Activated effector memory CD4-positive, alpha-beta T cell treated with anti-CD3 and anti-CD28 coated beads, Interleukin-2, amount 50 U/mL, for 16 hours (primary cell): ENCODE results near the gene MAP3K21.

Experiments used
- DNase-seq: peaks from one replicate; pipeline ENCODE4 v3.0.0-alpha.2; 2020

MAP3K21 gene

DNA sequence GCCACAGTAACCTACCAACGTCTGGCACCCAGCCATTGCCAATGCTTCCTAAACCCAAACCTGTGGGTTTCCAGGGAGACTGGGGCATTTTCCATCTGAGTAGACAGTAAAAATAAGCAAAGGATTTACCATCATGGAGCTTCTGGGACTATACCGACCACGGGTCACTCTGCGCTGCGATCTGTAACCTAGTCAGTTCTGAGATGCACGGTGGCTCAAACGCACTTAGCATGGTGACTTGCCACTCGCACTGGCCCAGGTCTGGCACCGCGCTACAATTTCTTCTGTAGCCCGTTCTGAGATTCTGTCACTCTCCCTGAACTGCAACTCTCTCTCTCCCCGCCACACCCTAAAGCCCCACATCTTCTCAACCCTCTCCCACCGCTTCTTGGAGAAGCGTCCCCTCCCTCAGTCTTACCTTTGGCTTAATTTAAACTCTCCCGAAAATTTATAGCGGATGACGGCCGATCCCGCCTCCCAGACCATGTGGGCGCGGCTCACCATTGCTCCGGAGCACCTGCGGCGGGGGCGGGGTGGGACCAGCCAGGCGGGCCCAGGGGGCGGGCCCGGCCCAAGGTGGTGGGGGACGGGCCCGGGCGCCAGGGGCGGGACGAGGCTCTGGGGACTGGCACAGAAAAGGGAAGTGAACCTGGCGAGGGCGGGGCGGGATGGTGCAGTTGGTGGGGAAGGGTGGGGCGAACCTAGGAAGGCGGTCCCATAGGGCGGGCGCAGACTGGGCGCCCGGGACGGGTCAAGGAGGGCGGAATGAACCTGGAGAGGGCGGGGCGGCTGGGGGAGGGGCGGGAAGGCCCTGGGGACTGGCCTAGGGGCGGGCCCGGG, 493 bp upstream of the MAP3K21 start:
- peak; percentile 95 for DNase-seq

DNA sequence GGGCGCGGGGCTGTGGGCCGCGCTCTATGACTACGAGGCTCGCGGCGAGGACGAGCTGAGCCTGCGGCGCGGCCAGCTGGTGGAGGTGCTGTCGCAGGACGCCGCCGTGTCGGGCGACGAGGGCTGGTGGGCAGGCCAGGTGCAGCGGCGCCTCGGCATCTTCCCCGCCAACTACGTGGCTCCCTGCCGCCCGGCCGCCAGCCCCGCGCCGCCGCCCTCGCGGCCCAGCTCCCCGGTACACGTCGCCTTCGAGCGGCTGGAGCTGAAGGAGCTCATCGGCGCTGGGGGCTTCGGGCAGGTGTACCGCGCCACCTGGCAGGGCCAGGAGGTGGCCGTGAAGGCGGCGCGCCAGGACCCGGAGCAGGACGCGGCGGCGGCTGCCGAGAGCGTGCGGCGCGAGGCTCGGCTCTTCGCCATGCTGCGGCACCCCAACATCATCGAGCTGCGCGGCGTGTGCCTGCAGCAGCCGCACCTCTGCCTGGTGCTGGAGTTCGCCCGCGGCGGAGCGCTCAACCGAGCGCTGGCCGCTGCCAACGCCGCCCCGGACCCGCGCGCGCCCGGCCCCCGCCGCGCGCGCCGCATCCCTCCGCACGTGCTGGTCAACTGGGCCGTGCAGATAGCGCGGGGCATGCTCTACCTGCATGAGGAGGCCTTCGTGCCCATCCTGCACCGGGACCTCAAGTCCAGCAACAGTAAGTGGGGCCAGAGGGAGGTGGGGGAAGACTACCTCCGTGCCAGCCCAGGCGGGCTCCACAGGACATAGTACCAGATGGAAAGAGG, 808 bp downstream of the MAP3K21 start:
- DNase-seq = peak; percentile 73

DNA sequence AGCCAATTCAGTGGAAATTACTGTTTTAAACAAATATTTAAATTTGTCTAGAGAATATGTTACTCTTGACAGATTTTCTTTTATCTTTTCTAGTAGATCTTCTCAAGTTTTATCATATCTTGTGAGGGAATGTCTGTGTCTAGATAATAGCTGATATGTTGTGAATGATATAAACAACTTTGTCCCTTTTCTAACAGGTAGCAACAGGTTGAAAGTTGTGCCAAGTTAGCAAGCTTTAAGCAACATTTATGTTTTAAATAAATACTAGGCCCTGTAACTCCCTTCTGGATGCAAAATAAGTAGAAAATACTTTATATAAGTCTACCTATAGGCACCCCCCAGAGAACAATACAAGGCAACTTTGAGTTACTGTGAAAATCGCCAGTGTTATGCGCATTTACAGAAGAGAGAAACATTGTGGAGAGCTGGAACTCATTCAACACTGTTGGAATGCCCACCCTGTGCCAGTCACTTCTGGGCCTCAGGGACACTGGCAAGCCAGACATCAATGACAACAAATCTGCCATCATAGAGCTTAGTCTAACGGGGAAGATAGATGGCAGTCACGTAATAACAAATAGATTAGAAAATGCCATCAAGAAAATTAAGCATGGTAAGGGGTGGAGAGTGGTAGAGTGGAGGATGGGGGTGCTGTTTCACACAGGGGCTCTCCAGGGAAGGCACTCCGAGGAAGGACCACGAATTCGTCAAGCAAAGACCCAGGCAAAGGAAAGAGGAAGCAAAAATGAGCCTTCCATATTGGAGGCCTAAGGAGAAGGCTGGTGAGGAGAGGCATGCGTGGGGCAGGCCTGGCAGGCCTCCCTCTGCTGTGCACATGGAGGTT, 4.4 kb downstream of the MAP3K21 start:
- no peak for DNase-seq

DNA sequence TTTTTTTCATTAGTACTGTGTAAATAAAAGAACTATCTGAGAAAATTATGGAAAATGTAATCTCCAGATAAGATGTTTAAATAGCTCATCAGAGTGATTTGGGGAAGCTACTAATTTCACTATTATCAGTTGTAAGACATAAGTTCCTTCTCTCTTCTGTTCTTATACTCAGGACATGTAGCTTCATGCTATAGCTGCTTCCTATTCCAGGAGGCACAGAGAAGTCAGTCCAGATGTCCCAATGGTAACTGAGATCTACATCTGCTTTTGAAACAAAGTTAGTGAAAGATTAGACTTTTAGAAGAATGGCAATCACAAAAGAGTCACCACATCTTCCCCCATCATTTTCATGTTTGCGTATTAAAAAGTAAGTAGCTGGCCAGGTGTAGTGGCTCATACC, 5.6 kb downstream of the MAP3K21 start:
- DNase-seq = no peak

DNA sequence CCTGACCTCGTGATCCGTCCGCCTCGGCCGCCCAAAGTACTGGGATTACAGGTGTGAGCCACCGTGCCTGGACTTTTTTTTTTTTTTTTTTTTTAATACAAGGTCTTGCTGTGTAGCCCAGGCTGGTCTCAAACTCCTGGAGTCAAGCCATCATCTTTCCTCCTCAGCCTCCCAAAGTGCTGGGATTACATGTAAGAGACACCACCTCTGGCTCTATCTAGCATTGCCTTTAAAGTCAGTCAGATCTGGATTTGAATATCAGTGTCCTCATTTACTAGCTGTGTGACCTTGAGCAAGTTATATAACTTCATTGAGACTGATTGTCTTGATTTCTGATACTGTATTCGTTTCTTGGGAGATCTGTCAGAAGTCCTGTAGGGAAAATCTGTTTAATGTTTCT, 6.6 kb downstream of the MAP3K21 start:
- no peak for DNase-seq

DNA sequence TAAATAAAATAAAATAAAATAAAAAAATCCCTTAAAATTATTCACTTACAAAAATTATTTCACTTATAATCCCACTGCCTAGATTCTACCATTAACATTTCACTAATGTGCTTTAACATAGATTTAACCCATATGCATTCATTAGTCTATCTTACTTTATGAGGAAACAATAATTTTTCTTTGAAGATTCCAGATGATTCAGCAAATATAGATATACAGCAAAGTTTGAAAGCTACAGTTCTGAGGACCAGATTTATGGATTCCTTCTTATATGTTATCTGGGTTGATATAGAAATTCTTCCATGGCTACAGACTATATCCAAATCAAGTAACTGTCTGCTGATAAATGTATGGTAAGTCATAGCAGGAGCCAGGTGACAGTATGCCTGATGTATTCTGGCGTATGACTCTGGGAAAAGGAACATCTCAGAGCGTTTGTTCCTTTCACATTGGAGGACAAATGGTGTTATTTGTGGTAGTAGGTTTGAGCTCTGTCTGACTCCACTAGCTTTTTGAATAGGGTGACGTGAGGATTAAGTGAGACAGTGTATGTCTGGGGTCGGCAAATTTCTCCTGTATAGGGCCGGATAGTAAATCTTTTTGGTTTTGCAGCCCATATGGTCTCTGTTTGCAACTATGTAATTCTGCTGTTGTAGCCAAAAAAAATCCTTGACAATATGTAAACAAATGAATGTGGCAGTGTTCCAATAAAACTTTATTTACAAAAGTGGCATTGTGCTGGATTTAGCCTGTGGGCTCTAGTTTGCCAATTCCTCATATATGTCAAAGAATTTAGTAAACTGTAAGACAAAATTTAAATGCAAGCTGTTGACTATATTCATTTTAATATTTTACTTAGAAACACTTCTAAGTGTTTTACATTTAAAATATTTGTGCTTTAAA, 9.3 kb downstream of the MAP3K21 start:
- DNase-seq = no peak

DNA sequence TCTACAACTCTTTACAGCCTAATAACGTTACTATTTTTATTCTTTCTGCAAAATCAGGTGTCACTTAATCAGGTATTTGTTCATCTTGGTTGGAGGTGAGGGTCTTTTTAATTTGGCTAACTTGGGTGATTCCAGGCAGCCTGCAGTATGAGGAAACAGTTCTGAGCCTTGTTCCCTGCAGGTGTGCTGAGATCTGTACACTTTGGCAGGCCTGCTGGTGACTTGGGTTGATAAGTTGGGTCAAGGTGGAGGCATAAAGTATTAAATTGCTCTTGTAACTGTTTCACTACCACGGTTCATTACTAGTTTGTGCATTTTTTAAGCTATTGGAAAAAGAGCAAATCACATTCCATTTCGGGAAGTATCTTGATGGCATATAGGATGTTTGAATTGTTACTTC, 10.0 kb downstream of the MAP3K21 start:
- no peak for DNase-seq

DNA sequence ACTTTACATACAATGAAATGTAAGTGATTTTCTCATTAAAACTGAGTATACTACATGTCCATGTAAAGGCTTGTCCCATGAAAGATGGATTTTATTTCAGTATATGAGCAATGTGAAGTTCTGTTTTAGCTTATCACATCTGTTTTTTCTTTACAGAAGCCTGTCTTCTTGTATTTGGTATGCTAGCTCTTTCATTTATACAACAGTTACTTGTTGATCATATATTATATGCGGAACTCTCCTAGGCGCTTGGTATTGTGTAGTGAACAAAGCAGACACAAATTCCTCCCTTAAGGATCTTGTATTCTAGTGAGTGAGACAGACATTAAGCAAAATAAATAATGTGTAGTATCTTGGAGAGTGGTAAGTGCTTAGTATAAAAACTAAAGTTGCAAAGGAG, 10.6 kb downstream of the MAP3K21 start:
- no peak for DNase-seq

DNA sequence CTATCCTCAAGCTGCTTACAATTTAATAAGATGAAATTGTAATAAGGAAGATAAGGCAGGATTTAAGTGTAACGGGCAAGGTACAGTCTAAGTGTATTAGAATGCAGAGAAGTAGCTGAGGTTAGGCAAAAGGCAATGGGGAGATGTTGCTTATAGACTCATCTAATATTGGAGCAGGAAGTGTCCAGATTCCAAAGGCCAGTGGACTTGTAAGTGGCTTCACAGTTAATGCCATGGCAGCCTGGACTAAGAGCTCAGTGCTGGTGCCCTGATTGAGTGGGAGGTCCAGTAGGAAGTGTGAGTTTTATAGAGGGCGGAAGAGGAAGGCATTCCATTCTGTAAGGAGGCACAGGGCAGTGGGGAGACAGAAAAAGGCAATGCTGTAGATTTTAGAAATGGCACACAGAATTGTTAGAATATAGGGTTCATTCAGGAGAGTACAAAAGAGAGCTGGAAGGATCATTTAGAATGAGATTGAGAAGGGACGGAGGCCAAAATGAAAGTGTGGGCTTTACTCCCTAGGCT, 12.6 kb downstream of the MAP3K21 start:
- DNase-seq = no peak

DNA sequence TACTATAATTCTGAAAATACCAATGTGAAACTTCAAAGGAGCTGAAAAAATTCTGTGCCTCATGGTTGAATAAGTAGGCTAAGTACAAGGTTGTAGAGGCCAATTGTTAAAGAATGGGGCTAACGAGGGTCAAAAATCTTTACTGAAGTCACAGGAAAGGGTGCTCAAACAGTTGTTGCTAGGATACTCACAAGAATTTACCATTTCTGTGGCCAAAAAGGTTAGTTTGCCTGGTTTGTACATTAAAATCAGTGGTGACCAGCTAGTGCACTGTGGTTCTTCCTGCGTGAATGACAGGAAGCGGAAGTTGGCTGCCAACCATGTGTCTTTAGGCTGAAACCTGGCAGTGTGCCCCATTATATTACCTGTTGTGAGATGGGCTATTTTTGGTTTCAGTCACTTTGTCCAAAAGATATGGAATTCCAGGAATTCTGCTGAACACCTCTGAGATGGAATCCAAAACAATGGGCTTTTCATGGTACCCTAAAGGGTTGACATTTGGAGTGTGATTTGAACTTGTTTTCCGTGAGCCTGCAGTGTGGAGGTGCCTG, 13.5 kb downstream of the MAP3K21 start:
- DNase-seq = no peak

DNA sequence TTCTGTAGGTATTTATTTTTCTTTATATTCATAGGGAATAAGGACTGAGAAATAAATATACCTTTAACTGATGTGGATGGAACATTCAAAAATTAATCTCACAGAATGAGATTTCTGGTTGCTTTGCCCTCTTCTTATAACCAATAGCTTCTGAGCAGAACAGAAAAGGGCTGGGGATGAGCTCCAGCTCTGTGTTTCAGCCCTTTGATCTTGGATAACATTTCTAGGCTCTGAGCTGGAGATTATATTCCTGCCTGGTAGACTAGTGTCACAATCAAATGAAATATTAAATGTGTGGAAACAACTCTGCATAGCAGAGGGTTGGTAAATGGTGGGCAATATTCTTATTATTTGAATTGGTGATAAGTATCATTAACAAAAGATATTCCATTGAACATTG, 14.6 kb downstream of the MAP3K21 start:
- DNase-seq = no peak

DNA sequence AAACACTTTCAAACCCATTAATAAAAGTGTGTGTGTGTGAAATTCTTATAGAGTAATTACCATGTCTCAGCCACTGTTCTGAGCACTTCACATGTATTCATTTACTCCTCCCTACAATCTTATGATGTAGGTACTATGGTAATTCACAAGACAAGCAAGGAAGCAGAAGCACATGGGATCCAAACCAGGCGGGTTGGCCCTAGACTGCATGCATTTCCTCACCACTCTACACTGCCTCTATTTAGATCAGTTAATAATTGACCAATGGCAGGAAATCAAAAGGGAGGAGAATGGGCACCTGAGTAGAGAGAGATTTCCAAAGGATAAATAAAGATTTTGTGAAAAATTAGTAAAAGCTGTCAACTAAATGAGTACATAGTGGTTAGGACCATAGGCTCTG, 15.7 kb downstream of the MAP3K21 start:
- no peak for DNase-seq

DNA sequence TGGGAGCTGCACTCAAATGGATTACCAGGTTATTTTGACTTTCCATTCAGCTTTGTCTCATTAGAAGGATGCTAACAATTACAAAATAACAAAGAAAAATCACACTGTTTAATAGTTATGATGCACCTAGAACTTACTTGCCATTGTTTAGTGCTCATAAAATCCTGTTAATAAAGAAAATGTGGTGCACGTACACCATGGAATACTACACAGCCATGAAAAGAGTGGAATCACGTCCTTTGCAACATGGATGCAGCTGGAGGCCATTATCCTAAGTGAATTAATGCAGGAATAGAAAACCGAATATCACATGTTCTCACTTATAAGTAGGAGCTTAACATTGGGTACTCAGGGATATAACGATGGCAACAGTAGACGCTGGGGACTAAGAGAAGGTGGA, 19.8 kb downstream of the MAP3K21 start:
- DNase-seq = no peak

DNA sequence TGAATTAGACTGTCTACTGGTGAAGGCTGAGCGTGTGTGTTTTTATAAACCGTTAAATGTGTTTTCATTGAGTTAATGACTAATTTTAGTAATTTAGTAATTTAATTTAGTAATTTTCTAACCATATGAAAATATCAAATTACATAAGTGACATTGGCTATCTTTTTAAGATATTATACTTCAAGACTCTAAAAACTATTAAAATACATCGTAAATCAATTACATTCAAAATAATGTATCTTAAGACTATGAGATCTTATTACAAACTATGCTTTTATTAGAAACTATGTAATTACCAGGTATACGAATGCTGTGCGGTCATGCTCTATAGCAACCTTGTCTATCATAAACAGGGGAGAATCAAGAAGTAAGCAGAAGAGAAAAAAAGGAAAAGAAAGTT, 21.6 kb downstream of the MAP3K21 start:
- DNase-seq = no peak

DNA sequence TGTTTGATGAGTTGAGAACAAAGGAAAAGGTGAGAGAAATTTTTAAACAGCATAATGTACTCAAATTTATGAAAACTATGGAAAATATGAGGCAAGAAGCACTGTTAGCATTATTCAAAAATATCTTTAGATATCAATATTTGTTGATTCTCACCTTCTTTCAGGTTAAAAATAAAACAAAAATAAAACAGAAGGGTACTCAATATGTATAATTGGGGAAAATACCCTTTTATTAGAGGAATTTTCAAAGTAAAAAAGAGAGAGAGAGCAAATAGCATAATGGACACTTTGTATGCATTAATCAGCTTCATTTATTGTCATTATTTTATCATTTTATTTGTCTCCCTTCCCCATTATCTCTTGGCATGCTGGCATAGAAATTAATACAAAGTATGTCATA, 27.5 kb downstream of the MAP3K21 start:
- DNase-seq = no peak

DNA sequence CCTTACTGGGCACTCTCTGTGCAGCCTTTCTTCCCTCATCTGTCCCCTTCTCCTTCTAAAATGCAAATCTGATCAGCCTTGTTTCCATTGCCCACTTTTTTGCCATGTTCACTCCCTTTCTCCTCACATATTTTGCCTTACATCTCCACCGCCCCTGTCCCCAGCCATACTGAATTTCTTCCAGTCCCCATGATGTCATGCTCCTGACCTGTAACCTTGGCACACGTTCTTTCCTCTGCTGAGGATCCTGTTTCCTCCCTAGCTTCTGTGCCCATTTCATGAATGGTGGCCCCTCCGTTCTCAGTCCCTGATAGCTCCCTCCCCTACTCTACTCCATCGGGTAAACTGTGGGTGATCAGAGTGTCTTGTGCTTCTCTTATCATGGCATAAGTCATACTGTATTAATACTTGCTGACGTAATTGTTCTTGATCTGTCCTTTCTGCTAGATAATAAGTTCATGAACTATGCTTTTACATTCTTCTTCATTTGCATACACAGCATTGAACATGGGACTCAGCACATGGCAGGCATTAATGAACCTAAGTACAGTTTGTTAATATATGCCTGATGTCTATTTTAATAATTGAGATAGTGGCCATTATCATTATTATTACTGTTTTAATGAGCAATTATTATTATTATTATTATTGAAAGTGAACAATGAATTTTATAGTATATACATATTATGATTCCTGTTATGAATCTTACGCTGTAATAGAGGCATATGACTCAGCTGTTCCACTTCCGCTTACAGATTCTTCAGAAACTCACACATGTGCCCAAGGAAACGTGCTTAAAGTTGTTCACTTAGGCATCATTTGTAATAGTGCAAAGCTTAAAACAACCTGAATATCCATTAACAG, 28.5 kb downstream of the MAP3K21 start:
- no peak for DNase-seq

DNA sequence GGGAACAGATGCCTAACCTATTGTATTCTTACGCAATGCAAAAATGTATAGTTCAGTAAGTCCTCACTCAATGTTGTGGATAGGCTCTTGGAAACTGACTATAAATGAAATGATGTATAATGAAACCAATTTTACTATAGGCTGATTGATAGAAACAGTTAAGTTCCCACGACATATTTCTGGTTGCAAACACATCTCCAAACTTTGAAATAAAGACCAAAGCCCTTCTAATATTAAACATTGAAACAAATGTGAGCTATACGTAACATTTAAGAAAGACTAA, 29.1 kb downstream of the MAP3K21 start:
- no peak for DNase-seq

DNA sequence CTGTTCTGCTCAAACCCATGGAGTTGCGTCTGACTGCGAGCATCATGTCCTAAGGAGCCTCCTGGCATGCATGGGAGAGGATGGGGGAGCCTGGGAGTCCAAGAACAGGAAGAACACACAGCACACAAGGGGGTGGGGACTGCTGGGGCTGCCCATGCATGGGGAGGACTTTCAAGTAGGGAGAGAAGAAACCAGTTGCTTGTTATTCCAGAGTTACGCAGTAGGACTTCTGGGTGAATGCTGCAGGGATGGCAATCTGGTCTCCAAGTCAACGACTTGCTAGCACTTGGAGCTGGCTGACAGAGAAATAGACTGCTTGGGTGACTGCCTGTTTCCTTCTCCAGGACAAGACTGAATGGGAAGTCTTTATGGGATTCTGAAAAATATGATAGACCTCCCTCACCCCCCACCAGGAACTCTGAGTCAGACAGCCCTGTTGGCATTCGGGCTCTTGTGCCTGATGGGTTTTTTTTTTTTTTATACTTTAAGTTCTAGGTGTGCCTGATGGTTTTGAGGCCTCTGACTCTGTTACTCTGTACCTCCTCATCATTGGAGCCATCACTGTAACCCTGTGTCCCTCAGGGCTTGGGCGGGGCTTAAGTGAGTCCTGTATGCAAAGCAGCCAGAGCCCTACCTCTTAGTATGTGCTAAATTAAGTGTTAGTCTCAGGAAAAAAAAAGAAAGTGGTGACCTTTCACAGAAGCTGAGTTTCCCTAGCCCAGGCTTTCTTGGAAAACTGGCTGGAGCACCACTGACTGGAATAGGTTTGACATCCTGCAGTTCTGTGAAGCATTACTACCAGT, 30.3 kb downstream of the MAP3K21 start:
- no peak for DNase-seq

DNA sequence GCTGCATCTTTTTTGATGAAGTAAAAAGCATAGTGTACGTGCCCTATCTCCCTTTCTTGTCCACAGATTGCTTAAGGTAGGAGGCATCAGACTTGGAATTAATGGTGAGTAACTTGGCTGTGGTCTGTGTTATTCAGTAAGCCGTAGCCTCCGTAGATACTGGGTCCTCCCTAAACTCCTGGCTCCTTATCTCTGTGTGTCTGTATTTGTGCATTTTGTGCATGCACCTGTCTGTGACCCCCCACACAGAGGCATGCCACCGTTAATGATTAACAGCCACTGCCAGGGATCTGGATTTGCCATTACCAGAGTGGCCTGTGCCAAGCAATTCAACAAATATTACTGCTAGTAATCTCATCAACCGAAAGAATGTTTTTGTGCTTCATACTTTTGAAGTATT, 31.9 kb downstream of the MAP3K21 start:
- no peak for DNase-seq

DNA sequence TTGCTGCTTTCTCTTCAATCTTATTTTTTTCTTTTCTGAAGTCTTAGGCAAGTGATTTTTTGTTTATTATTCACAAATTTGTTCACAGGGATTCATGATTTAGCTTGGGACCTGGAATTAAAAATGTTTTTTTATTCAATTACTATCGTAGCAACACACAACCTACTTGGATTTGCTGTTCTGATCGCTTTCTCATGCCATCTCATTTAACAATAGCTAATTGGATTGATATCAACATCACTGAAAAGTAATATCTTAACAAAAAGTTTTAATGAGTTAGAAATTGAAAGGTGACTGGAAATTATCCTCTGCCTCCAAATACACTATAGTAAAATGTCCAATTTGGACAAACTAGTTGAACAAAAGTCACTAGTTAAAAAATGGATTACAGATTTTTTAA, 32.4 kb downstream of the MAP3K21 start:
- no peak for DNase-seq
